ENCODE measurements around the gene UPB1. TPM values are rescaled to one million over a fixed set of nuclear protein-coding genes. Genes with fewer than 3 reads are reported as not detected.

Gene UPB1
- total and polyA plus RNA-seq, 10 of the 15 experiments (the other 5 are each of a cell fraction or from before 2014, with no cell fraction given) = 0.89 to 20.5 (median 3.1) TPM

- H3K4me3 ChIP-seq = no peak overlapping the region
- H3K27me3 ChIP-seq (replicated peaks in 1 of 2; ENCODE audit: control insufficient read depth in 2 of 2, insufficient read depth in 2 of 2, low read length in 1 of 2) = no peaks in the 10 kb centered on the region
- H3K4me2 ChIP-seq (ENCODE audit: control insufficient read depth, insufficient read depth) = no peak overlapping the region
- no peaks in the 10 kb centered on the region for H3K9me3 ChIP-seq (replicated peaks; ENCODE audit: control insufficient read depth, insufficient read depth, low read length)
- no peak for DNase-seq (ENCODE audit: low read depth, low spot score)
- RAD21 ChIA-PET (ENCODE audit: unreplicated experiment) = no interaction called here
- POLR2A ChIA-PET = no interaction called here
- no peak overlapping the region for H3K9ac ChIP-seq (ENCODE audit: control insufficient read depth, insufficient read depth, low read length)
- no TSS peak for BruUV-seq (replicated peaks)
- H2AFZ ChIP-seq (ENCODE audit: control insufficient read depth, low read depth, low read length) = no peak overlapping the region
- no peaks in the 10 kb centered on the region for H3K79me2 ChIP-seq (ENCODE audit: control insufficient read depth, insufficient read depth, low read length)
- no peak for ATAC-seq
- TF ChIP-seq ZNF207 (IDR thresholded peaks at IDR 0.05; ENCODE audit: borderline replicate concordance) (no peak), CTCF (IDR thresholded peaks at IDR 0.05 in 2 of 3, conservative IDR thresholded peaks at IDR 0.05 in 1 of 3; ENCODE audit: control insufficient read depth in 2 of 3, extremely low read depth in 1 of 3, insufficient read depth in 1 of 3, low read depth in 3 of 3, low read length in 3 of 3) (no peak), SPI1 (IDR thresholded peaks at IDR 0.05; ENCODE audit: borderline replicate concordance, insufficient read depth, low read depth, low read length) (peak; percentile 68; the same call in 1 of the 2 replicates), ZZZ3 (IDR thresholded peaks at IDR 0.05; ENCODE audit: control insufficient read depth, insufficient read length, low read depth) (no peak), ZSCAN29 (IDR thresholded peaks at IDR 0.05) (no peak)
- TF ChIP-seq, protein P1, sequence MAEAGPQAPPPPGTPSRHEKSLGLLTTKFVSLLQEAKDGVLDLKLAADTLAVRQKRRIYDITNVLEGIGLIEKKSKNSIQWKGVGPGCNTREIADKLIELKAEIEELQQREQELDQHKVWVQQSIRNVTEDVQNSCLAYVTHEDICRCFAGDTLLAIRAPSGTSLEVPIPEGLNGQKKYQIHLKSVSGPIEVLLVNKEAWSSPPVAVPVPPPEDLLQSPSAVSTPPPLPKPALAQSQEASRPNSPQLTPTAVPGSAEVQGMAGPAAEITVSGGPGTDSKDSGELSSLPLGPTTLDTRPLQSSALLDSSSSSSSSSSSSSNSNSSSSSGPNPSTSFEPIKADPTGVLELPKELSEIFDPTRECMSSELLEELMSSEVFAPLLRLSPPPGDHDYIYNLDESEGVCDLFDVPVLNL (IDR thresholded peaks at IDR 0.05; ENCODE audit: low read depth, low read length) = no peak
- SMC1A ChIA-PET (ENCODE audit: uncharacterized antibody, unreplicated experiment) = interaction anchor here (0.7 to 1.3 kb wide), 2 partner anchors 10 to 86 kb away, joined by 3 to 4 read pairs; no protein-coding TSS in a partner anchor
- in situ Hi-C loops (cut with MboI) = no loop called here
- no peak overlapping the region for H3K27ac ChIP-seq (ENCODE audit: control insufficient read depth, insufficient read depth)
- no peaks in the 10 kb centered on the region for H4K20me1 ChIP-seq (ENCODE audit: control insufficient read depth, insufficient read depth)
- no peaks in the 10 kb centered on the region for H3K36me3 ChIP-seq (ENCODE audit: control insufficient read depth in 2 of 2, insufficient read depth in 2 of 2, low read length in 1 of 2)
- CTCF ChIA-PET = interaction anchor here (1.2 to 2.1 kb wide), 4 partner anchors 10 to 49 kb away, joined by 3 to 8 read pairs (median 4); no protein-coding TSS in a partner anchor
- intact Hi-C loops (cut with micrococcal nuclease; ENCODE audit: unreplicated experiment) = no loop called here
- H3K4me1 ChIP-seq (ENCODE audit: control insufficient read depth, insufficient read depth, low read length) = no peaks in the 10 kb centered on the region
- no peak for FAIRE-seq
Measured at GRCh38 chr22:24473284-24473683, 21.8 kb upstream of the UPB1 start.

Data from GM12878 (cell line).